K562 (cell line): ENCODE measurements around the gene HP.

Source experiments
- ELF2 ChIP-seq: fragments of 250-450 bp; sonication (Bioruptor Pico); IDR thresholded peaks from 2 replicates; pipeline ENCODE4 v1.5.0; 2021; ENCODE audit warnings: mild to moderate bottlenecking
- ELF4 ChIP-seq: fragments of 450-650 bp; formaldehyde crosslinking; IDR thresholded peaks from 2 replicates; pipeline ENCODE4 v1.4.0; 2022; ENCODE audit warnings: missing genetic modification characterization
- FOXA1 ChIP-seq: fragments of 450-650 bp; IDR thresholded peaks from 2 replicates; pipeline ENCODE4 v1.6.1; 2016; ENCODE audit warnings: mild to moderate bottlenecking, borderline replicate concordance
- KLF16 ChIP-seq: IDR thresholded peaks from 2 replicates; pipeline ENCODE4 v1.6.1; 2016; ENCODE audit warnings: antibody characterized with exemption
- MAFK ChIP-seq: IDR thresholded peaks from 2 replicates; pipeline ENCODE4 v1.6.1; 2011; ENCODE audit warnings: low read length, improper control_type of control experiment
- POLR2A ChIP-seq: fragments of 450-650 bp; conservative IDR thresholded peaks from 2 replicates; pipeline ENCODE4 v1.6.1; 2016
- TCF7L2 ChIP-seq: fragments of 150-350 bp; IDR thresholded peaks from 2 replicates; pipeline ENCODE4 v1.6.1; 2016; ENCODE audit warnings: low read depth, mild to moderate bottlenecking, low read length, moderate library complexity
- TF ChIP-seq, protein P1 (sequence below): fragments of 450-650 bp; IDR thresholded peaks from 2 replicates; pipeline ENCODE4 v1.6.1; 2016

DNA sequence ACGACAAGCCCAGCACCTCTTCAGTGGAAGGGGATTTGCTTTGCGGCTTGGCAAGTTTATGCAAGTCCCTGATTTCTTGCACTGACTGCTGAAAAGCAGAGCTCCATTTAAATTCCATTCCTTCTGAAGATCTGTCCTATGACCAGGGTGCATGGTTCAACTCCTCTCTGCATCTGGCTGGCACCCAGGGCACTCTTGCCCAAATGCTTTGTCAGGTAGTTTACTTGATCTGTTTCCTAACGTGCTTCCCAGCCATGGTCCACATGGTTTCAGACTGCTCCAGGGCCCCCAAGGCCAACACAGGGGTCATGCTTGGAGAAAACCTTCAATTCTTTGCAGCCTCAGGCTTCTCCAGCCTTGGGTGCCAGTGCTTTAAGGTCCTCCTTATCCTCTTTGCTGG, 11.2 kb upstream of the HP start:
- TF ChIP-seq, protein P1, sequence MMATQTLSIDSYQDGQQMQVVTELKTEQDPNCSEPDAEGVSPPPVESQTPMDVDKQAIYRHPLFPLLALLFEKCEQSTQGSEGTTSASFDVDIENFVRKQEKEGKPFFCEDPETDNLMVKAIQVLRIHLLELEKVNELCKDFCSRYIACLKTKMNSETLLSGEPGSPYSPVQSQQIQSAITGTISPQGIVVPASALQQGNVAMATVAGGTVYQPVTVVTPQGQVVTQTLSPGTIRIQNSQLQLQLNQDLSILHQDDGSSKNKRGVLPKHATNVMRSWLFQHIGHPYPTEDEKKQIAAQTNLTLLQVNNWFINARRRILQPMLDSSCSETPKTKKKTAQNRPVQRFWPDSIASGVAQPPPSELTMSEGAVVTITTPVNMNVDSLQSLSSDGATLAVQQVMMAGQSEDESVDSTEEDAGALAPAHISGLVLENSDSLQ, result no peak
- TF ChIP-seq ELF2 (CRISPR knock-in tag) (no peak), POLR2A (no peak), MAFK (no peak), TCF7L2 (no peak), FOXA1 (no peak), ELF4 (CRISPR knock-in tag) (no peak), KLF16 (no peak)
